GM04503 (cell line): ENCODE results near the gene SS18.
A peak's percentile ranks its signal among the peaks of the same experiment; 100 is the strongest.
"Not testable (repeated sequence)": the region's sequence is repeated elsewhere in the genome, so short reads cannot be mapped to it uniquely, and the experiment has no call there.

ENCODE experiments used
- DNase-seq: peaks from one replicate; pipeline ENCODE4 v3.0.0-alpha.2; 2012; ENCODE audit warnings: low read depth

SS18 gene

GRCh38 chr18:26090130-26091046 lies at the start of gene SS18:
Gene SS18, minus strand, starts transcription at chr18:26090613. Its CDS starts 44 bp downstream, at chr18:26090569.
- DNase-seq: peak; percentile 34

GRCh38 chr18:26135548-26135947 lies 45.1 kb upstream of the SS18 start:
- no peak for DNase-seq

- DNase-seq: no peak
Measured at GRCh38 chr18:26134107-26134506, 43.7 kb upstream of the SS18 start.

- no peak for DNase-seq
Measured at GRCh38 chr18:26133652-26134051, 43.2 kb upstream of the SS18 start, which contains the start of gene PSMA8. Gene PSMA8, plus strand, starts transcription at chr18:26133869. Its CDS starts 97 bp downstream, at chr18:26133966.

GRCh38 chr18:26128192-26128591 lies 37.8 kb upstream of the SS18 start:
- not testable (repeated sequence) for DNase-seq

- DNase-seq: no peak
Measured at GRCh38 chr18:26127786-26128185, 37.4 kb upstream of the SS18 start.

GRCh38 chr18:26121994-26122393 lies 31.6 kb upstream of the SS18 start:
- not testable (repeated sequence) for DNase-seq

GRCh38 chr18:26121476-26121875 lies 31.1 kb upstream of the SS18 start:
- peak; percentile 8 for DNase-seq

- no peak for DNase-seq
Measured at GRCh38 chr18:26119246-26119645, 28.8 kb upstream of the SS18 start.

- DNase-seq: no peak
Measured at GRCh38 chr18:26104035-26104434, 13.6 kb upstream of the SS18 start.

- DNase-seq: no peak
Measured at GRCh38 chr18:26103579-26103978, 13.2 kb upstream of the SS18 start.

GRCh38 chr18:26097563-26097962 lies 7.2 kb upstream of the SS18 start:
- DNase-seq: no peak

GRCh38 chr18:26096852-26097251 lies 6.4 kb upstream of the SS18 start:
- DNase-seq: no peak

GRCh38 chr18:26091047-26091630 lies 726 bp upstream of the SS18 start:
- peak; percentile 70 for DNase-seq

GRCh38 chr18:26089293-26090129 lies 902 bp downstream of the SS18 start:
- DNase-seq: no peak

- no peak for DNase-seq
Measured at GRCh38 chr18:26088487-26088886, 1.9 kb downstream of the SS18 start.

GRCh38 chr18:26086959-26087358 lies 3.5 kb downstream of the SS18 start:
- DNase-seq: no peak

GRCh38 chr18:26085056-26085455 lies 5.4 kb downstream of the SS18 start:
- DNase-seq: no peak

- DNase-seq: no peak
Measured at GRCh38 chr18:26083099-26083498, 7.3 kb downstream of the SS18 start.

GRCh38 chr18:26082475-26082874 lies 7.9 kb downstream of the SS18 start:
- DNase-seq: no peak

- no peak for DNase-seq
Measured at GRCh38 chr18:26074246-26074645, 16.2 kb downstream of the SS18 start.

- DNase-seq: no peak
Measured at GRCh38 chr18:26073758-26074157, 16.7 kb downstream of the SS18 start.
